Measurements from ENCODE around the gene PFDN1. TPM values are rescaled to one million over a fixed set of nuclear protein-coding genes. Genes with fewer than 3 reads are reported as not detected.
"Not testable (repeated sequence)": the region's sequence is repeated elsewhere in the genome, so short reads cannot be mapped to it uniquely, and the experiment has no call there.

The PFDN1 gene
- total RNA-seq, 4 donors from 2014 or later: 90.6 to 142 (median 109) TPM

- H3K36me3 ChIP-seq: no peaks in the 10 kb centered on the region
- no peak overlapping the region for H3K27ac ChIP-seq
- DNase-seq: no peak
- H3K4me3 ChIP-seq: no peak overlapping the region
- no peak for TF ChIP-seq POLR2A (IDR thresholded peaks at IDR 0.05)
- TF ChIP-seq, protein P1, sequence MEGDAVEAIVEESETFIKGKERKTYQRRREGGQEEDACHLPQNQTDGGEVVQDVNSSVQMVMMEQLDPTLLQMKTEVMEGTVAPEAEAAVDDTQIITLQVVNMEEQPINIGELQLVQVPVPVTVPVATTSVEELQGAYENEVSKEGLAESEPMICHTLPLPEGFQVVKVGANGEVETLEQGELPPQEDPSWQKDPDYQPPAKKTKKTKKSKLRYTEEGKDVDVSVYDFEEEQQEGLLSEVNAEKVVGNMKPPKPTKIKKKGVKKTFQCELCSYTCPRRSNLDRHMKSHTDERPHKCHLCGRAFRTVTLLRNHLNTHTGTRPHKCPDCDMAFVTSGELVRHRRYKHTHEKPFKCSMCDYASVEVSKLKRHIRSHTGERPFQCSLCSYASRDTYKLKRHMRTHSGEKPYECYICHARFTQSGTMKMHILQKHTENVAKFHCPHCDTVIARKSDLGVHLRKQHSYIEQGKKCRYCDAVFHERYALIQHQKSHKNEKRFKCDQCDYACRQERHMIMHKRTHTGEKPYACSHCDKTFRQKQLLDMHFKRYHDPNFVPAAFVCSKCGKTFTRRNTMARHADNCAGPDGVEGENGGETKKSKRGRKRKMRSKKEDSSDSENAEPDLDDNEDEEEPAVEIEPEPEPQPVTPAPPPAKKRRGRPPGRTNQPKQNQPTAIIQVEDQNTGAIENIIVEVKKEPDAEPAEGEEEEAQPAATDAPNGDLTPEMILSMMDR (IDR thresholded peaks at IDR 0.05): no peak
- H3K4me1 ChIP-seq: peaks cover 0 to 7% (median 0%) of the 10 kb centered on the region in 4 donors
- H3K27me3 ChIP-seq: no peaks in the 10 kb centered on the region
- H3K9me3 ChIP-seq: no peaks in the 10 kb centered on the region
Observed at GRCh38 chr5:140205952-140206351, 96.9 kb downstream of the PFDN1 start.

DNA sequence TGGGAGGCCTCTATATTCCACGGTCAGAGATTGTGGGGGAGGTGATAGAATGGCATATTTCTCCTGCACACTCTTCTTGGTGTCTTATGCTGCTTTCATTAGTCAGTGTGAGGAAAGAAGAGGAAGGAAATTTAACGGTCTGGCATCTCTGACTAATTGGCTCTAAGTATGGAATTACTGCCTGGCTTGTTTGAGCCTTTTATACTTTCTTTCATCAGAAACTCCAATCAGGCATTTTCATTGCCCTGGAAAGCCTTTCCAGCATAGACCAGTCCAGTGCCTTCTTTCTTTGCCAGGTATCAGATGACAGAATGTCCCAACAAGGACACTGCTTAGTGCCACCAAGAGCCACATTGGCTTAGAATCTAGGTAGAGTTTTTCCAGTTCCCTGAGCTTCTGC lies 97.7 kb downstream of the PFDN1 start:
- no peak for TF ChIP-seq POLR2A (IDR thresholded peaks at IDR 0.05)
- TF ChIP-seq, protein P1 (IDR thresholded peaks at IDR 0.05): no peak
- H3K27ac ChIP-seq: no peak overlapping the region
- no peaks in the 10 kb centered on the region for H3K36me3 ChIP-seq
- H3K4me3 ChIP-seq: no peak overlapping the region
- H3K9me3 ChIP-seq: no peaks in the 10 kb centered on the region
- DNase-seq: no peak
- peaks cover 0 to 7% (median 0%) of the 10 kb centered on the region in 4 donors for H3K4me1 ChIP-seq
- no peaks in the 10 kb centered on the region for H3K27me3 ChIP-seq

DNA sequence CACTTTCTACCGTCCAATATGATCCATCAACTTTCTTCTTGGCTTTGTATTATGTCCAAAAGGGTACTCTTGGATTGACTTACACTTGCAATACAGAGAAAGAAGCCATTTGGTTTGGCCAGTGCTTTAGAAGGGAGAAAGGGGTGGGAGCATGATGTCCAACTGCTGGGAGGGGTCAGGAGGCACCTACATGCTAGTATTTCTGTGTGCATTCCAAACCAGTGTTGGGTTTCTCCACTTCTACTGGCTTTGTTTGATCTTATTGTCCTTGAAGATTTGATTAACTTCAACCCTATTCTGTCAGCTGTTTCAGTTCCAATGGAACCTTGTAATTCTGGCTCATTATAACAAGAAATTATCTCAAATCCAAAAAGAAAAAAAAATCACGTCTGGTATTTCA lies 100.3 kb downstream of the PFDN1 start:
- Histone ChIP-seq H3K9me3 (no peaks in the 10 kb centered on the region), H3K36me3 (peaks cover 0 to 8% (median 0%) of the 10 kb centered on the region in 3 donors), H3K4me3 (no peak overlapping the region), H3K27ac (no peak overlapping the region), H3K4me1 (peaks cover 0 to 7% (median 0%) of the 10 kb centered on the region in 4 donors), H3K27me3 (no peaks in the 10 kb centered on the region)
- TF ChIP-seq, protein P1 (IDR thresholded peaks at IDR 0.05): no peak
- no peak for TF ChIP-seq POLR2A (IDR thresholded peaks at IDR 0.05)
- no peak for DNase-seq

DNA sequence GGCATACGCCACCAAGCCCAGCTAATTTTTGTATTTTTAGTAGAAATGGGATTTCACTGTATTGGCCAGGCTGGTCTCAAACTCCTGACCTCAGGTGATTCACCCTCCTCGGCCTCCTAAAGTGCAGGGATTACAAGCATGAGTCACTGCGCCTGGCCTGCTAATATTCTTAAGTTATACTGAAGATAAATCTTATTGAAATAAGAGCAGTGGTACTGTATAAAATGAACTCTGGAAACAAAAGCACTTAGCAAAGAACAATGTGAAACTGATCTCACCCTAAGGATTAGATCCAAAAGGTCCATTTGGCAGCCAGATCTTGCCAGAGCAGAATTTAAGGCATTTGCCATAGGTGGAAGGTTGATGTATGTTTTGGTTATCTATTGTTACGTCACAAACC lies 100.8 kb downstream of the PFDN1 start:
- H3K27ac ChIP-seq: no peak overlapping the region
- no peak overlapping the region for H3K4me3 ChIP-seq
- peaks cover 0 to 2% (median 0%) of the 10 kb centered on the region in 4 donors for H3K4me1 ChIP-seq
- H3K36me3 ChIP-seq: peaks cover 0 to 8% (median 0%) of the 10 kb centered on the region in 3 donors
- H3K9me3 ChIP-seq: no peaks in the 10 kb centered on the region
- no peak for TF ChIP-seq POLR2A (IDR thresholded peaks at IDR 0.05)
- TF ChIP-seq, protein P1 (IDR thresholded peaks at IDR 0.05): no peak
- DNase-seq: no peak
- no peaks in the 10 kb centered on the region for H3K27me3 ChIP-seq

GRCh38 chr5:140198915-140199314 lies 104.0 kb downstream of the PFDN1 start:
- not testable (repeated sequence) for H3K4me1 ChIP-seq, DNase-seq, H3K27me3 ChIP-seq, H3K4me3 ChIP-seq, H3K27ac ChIP-seq, H3K36me3 ChIP-seq, H3K9me3 ChIP-seq

DNA sequence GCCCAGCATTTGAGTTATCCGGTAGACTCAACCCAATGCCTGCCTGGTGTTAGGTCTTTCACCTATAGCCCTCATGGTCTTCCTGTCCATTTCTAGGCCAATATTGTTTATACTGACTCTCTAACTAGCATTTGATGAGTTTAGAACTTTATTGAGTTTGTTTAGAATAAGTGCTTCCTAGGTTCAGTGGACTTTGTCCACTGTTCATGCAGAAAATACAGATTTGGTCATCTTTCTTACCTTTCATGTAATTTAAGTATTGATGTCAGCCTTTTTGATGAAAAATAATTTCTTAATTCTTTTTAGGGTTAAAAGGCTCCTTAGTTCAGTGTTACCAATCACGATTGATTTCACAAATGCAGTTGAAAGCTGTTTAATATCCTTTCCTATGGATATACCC lies 105.9 kb downstream of the PFDN1 start:
- DNase-seq: no peak
- no peak for TF ChIP-seq POLR2A (IDR thresholded peaks at IDR 0.05)
- TF ChIP-seq, protein P1 (IDR thresholded peaks at IDR 0.05): no peak
- Histone ChIP-seq H3K36me3 (peaks cover 0 to 8% (median 0%) of the 10 kb centered on the region in 3 donors), H3K9me3 (no peaks in the 10 kb centered on the region), H3K4me1 (no peaks in the 10 kb centered on the region), H3K27ac (no peak overlapping the region), H3K4me3 (no peak overlapping the region), H3K27me3 (no peaks in the 10 kb centered on the region)
